CD14-positive monocyte (primary cell): ENCODE data around the gene IMMP2L. TPM values are rescaled to one million over a fixed set of nuclear protein-coding genes. Genes with fewer than 3 reads are reported as not detected.
"Not testable (repeated sequence)": the region's sequence is repeated elsewhere in the genome, so short reads cannot be mapped to it uniquely, and the experiment has no call there.

Experiments used
- DNase-seq, 3 donors: peaks; one replicate each; pipeline ENCODE4 v3.0.0-alpha.2; 2011 to 2022
- H2AFZ ChIP-seq: 2 replicates; pipeline ENCODE4 v1.6.0; 2012; ENCODE audit warnings: mild to moderate bottlenecking, low read depth, low read length, inconsistent platforms; ENCODE audit not compliant: insufficient read depth, poor library complexity, severe bottlenecking
- H3K27ac ChIP-seq, 2 donors: 1 replicate in 1 of 2; 2 replicates in 1 of 2; pipeline ENCODE4 v1.5.1; 2012 to 2013; ENCODE audit warnings: low read length in 2 of 2, control low read depth in 1 of 2, inconsistent platforms in 1 of 2, low read depth in 1 of 2, mild to moderate bottlenecking in 1 of 2
- H3K27me3 ChIP-seq, 2 donors: one replicate each; pipeline versions ENCODE4 v1.6.0 to v1.6.1; 2011 to 2013; ENCODE audit warnings: low read length in 2 of 2; ENCODE audit not compliant: control insufficient read depth in 2 of 2, insufficient read depth in 2 of 2
- H3K36me3 ChIP-seq, 2 donors: replicated peaks in 1 of 2; 1 replicate in 1 of 2; 2 replicates in 1 of 2; pipeline versions ENCODE4 v1.5.1 to v1.6.1; 2012 to 2013; ENCODE audit warnings: low read length in 2 of 2, control low read depth in 1 of 2, inconsistent platforms in 1 of 2, mild to moderate bottlenecking in 1 of 2; ENCODE audit not compliant: insufficient read depth in 2 of 2, control insufficient read depth in 1 of 2
- H3K4me1 ChIP-seq, 2 donors: 1 replicate in 1 of 2; 2 replicates in 1 of 2; pipeline versions ENCODE4 v1.5.1 to v1.6.1; 2012 to 2013; ENCODE audit warnings: low read length in 2 of 2, control low read depth in 1 of 2, inconsistent platforms in 1 of 2, mild to moderate bottlenecking in 1 of 2, moderate library complexity in 1 of 2; ENCODE audit not compliant: insufficient read depth in 2 of 2, control insufficient read depth in 1 of 2
- H3K4me2 ChIP-seq: replicated peaks from 2 replicates; pipeline ENCODE3; 2012; ENCODE audit warnings: low read length, moderate library complexity, mild to moderate bottlenecking; ENCODE audit not compliant: poor library complexity, severe bottlenecking; ENCODE audit errors: extremely low read depth
- H3K4me3 ChIP-seq, 3 experiments: fragments of 200-600 bp in 1 of 3; sonication (generic) in 1 of 3; replicated peaks in 1 of 3; 1 replicate in 2 of 3; 2 replicates in 1 of 3; pipeline ENCODE4 v1.5.1; 2011 to 2013; ENCODE audit warnings: low read length in 3 of 3, mild to moderate bottlenecking in 3 of 3, control low read depth in 2 of 3, low read depth in 2 of 3, inconsistent platforms in 1 of 3, moderate library complexity in 1 of 3
- H3K79me2 ChIP-seq: 2 replicates; pipeline ENCODE4 v1.6.0; 2012; ENCODE audit warnings: mild to moderate bottlenecking, control low read depth, inconsistent platforms, low read length, moderate library complexity; ENCODE audit not compliant: insufficient read depth
- H3K9ac ChIP-seq: 2 replicates; pipeline ENCODE4 v1.6.0; 2017; ENCODE audit warnings: low read length, mild to moderate bottlenecking; ENCODE audit not compliant: insufficient read depth, poor library complexity, severe bottlenecking
- H3K9me3 ChIP-seq, 2 donors: replicated peaks in 1 of 2; 1 replicate in 1 of 2; 2 replicates in 1 of 2; pipeline versions ENCODE4 v1.5.1 to v1.6.1; 2012 to 2013; ENCODE audit warnings: low read length in 2 of 2, control low read depth in 1 of 2; ENCODE audit not compliant: control insufficient read depth in 1 of 2, insufficient read depth in 1 of 2
- H4K20me1 ChIP-seq: 2 replicates; pipeline ENCODE4 v1.6.0; 2012; ENCODE audit warnings: mild to moderate bottlenecking, low read length, control low read depth, moderate library complexity; ENCODE audit not compliant: insufficient read depth
- H3K27ac Mint-ChIP-seq, 7 donors: one replicate each; pipeline ENCODE4 v1.8.0; 2020; ENCODE audit warnings: mild to moderate bottlenecking in 7 of 7, mixed read lengths in 7 of 7, moderate library complexity in 6 of 7, inconsistent platforms in 2 of 7
- H3K27me3 Mint-ChIP-seq, 3 donors: one replicate each; pipeline ENCODE4 v1.8.0; 2021 to 2022; ENCODE audit warnings: low read depth in 3 of 3, mild to moderate bottlenecking in 3 of 3, mixed read lengths in 3 of 3, moderate library complexity in 3 of 3, inconsistent platforms in 1 of 3
- H3K36me3 Mint-ChIP-seq, 2 donors: one replicate each; pipeline ENCODE4 v1.8.0; 2020; ENCODE audit warnings: mixed read lengths in 2 of 2, inconsistent platforms in 1 of 2, mild to moderate bottlenecking in 1 of 2
- H3K4me1 Mint-ChIP-seq: one replicate; pipeline ENCODE4 v1.8.0; 2020; ENCODE audit warnings: mild to moderate bottlenecking, mixed read lengths
- H3K4me3 Mint-ChIP-seq, 2 donors: one replicate each; pipeline ENCODE4 v1.8.0; 2020; ENCODE audit warnings: mild to moderate bottlenecking in 2 of 2, mixed read lengths in 2 of 2, moderate library complexity in 1 of 2
- H3K9me3 Mint-ChIP-seq, 7 donors: one replicate each; pipeline ENCODE4 v1.8.0; 2020 to 2022; ENCODE audit warnings: mixed read lengths in 7 of 7, mild to moderate bottlenecking in 6 of 7, moderate library complexity in 6 of 7, inconsistent platforms in 2 of 7
- CTCF ChIP-seq: fragments of 200-600 bp; IDR thresholded peaks from one replicate; pipeline ENCODE4 v1.8.0; 2022; ENCODE audit warnings: antibody characterized with exemption, mild to moderate bottlenecking
- WGBS: methylation state at CpG from one replicate; pipeline ENCODE4 v1.1.5; 2013; ENCODE audit warnings: missing lambda C conversion rate; ENCODE audit not compliant: insufficient coverage; 5-methylcytosine and 5-hydroxymethylcytosine counted together
- intact Hi-C, 2 donors: fragments of 100-400 bp; cut with micrococcal nuclease; formaldehyde crosslinking; loops; one replicate each; pipeline versions ENCODE4 v1.15.0 to v1.15.1; 2023
- polyA plus RNA-seq, 3 donors: library from polyadenylated mRNA; depleted of rRNA in 1 of 3; unstranded in 2 of 3; stranded (reverse) in 1 of 3; fragments of 300-500 nt in 2 of 3; fragments of >200 nt in 1 of 3; fragmentation: Illumina TruSeq in 2 of 3; gene quantifications; 1 replicate in 2 of 3; 2 replicates in 1 of 3; pipeline ENCODE4 v1.2.3, GENCODE V29; 2012 to 2021

The IMMP2L gene
- polyA plus RNA-seq, 3 donors, result 1.9 to 6.4 (median 6.2) TPM

GRCh38 chr7:110940756-110941155, 621.5 kb downstream of the IMMP2L start:
- Histone ChIP-seq H3K36me3 (no peaks in the 10 kb centered on the region), H4K20me1 (no peaks in the 10 kb centered on the region), H3K27ac (no peak overlapping the region), H3K4me3 (no peak overlapping the region), H3K79me2 (no peaks in the 10 kb centered on the region), H2AFZ (no peak overlapping the region), H3K9me3 (peaks cover 0 to 2% of the 10 kb centered on the region in 2 donors), H3K4me2 (no peak overlapping the region), H3K27me3 (no peaks in the 10 kb centered on the region), H3K4me1 (no peaks in the 10 kb centered on the region), H3K9ac (no peak overlapping the region)
- peaks cover 0 to 4% (median 2%) of the 10 kb centered on the region in 7 donors for H3K9me3 Mint-ChIP-seq
- WGBS, result no CpG with 5 or more reads among the region's 1 CpG
- intact Hi-C loops, result no loop called here
- no peak overlapping the region for H3K4me3 Mint-ChIP-seq
- no peaks in the 10 kb centered on the region for H3K36me3 Mint-ChIP-seq
- no peak for DNase-seq
- no peaks in the 10 kb centered on the region for H3K4me1 Mint-ChIP-seq
- TF ChIP-seq CTCF, result no peak
- no peaks in the 10 kb centered on the region for H3K27me3 Mint-ChIP-seq
- H3K27ac Mint-ChIP-seq, result no peak overlapping the region

- no peak overlapping the region for H3K4me3 Mint-ChIP-seq
Measured at GRCh38 chr7:110938165-110938564, 624.1 kb downstream of the IMMP2L start.

GRCh38 chr7:110936665-110937064, 625.6 kb downstream of the IMMP2L start:
- H3K27me3 ChIP-seq, H3K4me3 ChIP-seq, H2AFZ ChIP-seq, intact Hi-C loops, H3K4me3 Mint-ChIP-seq, H3K9ac ChIP-seq, H3K9me3 ChIP-seq, H3K4me2 ChIP-seq, H3K79me2 ChIP-seq, H3K36me3 Mint-ChIP-seq, H3K27ac Mint-ChIP-seq, H3K36me3 ChIP-seq, H3K27me3 Mint-ChIP-seq, H3K4me1 Mint-ChIP-seq, H3K27ac ChIP-seq, H4K20me1 ChIP-seq, H3K4me1 ChIP-seq, DNase-seq: not testable (repeated sequence)
- WGBS, result 100% methylated on average over 2 of the region's 2 CpGs
- H3K9me3 Mint-ChIP-seq, result peaks cover 0 to 14% (median 8%) of the 10 kb centered on the region in 7 donors

More at GRCh38 chr7:110938165-110938564, 624.1 kb downstream of the IMMP2L start:
- H3K27me3 Mint-ChIP-seq, result no peaks in the 10 kb centered on the region
- Histone ChIP-seq H3K27ac (no peak overlapping the region), H3K9ac (no peak overlapping the region), H3K79me2 (no peaks in the 10 kb centered on the region), H4K20me1 (no peaks in the 10 kb centered on the region), H3K4me2 (no peak overlapping the region), H3K27me3 (no peaks in the 10 kb centered on the region), H3K36me3 (no peaks in the 10 kb centered on the region), H3K4me3 (no peak overlapping the region), H2AFZ (no peak overlapping the region), H3K4me1 (no peaks in the 10 kb centered on the region), H3K9me3 (peaks cover 0 to 2% of the 10 kb centered on the region in 2 donors)
- DNase-seq, result no peak
- no peak for TF ChIP-seq CTCF
- H3K36me3 Mint-ChIP-seq, result no peaks in the 10 kb centered on the region
- intact Hi-C loops, result no loop called here
- no CpG with 5 or more reads among the region's 1 CpG for WGBS
- H3K9me3 Mint-ChIP-seq, result peaks cover 0 to 14% (median 6%) of the 10 kb centered on the region in 7 donors
- H3K27ac Mint-ChIP-seq, result no peak overlapping the region
- no peaks in the 10 kb centered on the region for H3K4me1 Mint-ChIP-seq
